Progenitor cell of endocrine pancreas (in vitro differentiated cells): ENCODE measurements around the gene PTPN13. TPM values are rescaled to one million over a fixed set of nuclear protein-coding genes. Genes with fewer than 3 reads are reported as not detected.

Experiments used
- DNase-seq: peaks from one replicate; pipeline ENCODE4 v3.0.0; 2021; ENCODE audit warnings: low spot score; ENCODE audit not compliant: unreplicated experiment
- H3K27ac Mint-ChIP-seq: 2 replicates; pipeline ENCODE4 v1.8.0; 2021; ENCODE audit warnings: mild to moderate bottlenecking, moderate library complexity, mixed read lengths
- H3K27me3 Mint-ChIP-seq: 2 replicates; pipeline ENCODE4 v1.8.0; 2021; ENCODE audit warnings: mixed read lengths
- H3K36me3 Mint-ChIP-seq: 2 replicates; pipeline ENCODE4 v1.8.0; 2022; ENCODE audit warnings: mixed read lengths; ENCODE audit not compliant: insufficient read depth
- H3K4me1 Mint-ChIP-seq: 2 replicates; pipeline ENCODE4 v1.8.0; 2021; ENCODE audit warnings: low read depth, mixed read lengths
- H3K4me3 Mint-ChIP-seq: 2 replicates; pipeline ENCODE4 v1.8.0; 2021; ENCODE audit warnings: low read depth, mild to moderate bottlenecking, moderate library complexity, mixed read lengths
- H3K9me3 Mint-ChIP-seq: 2 replicates; pipeline ENCODE4 v1.8.0; 2021; ENCODE audit warnings: low read depth, mixed read lengths
- CTCF ChIP-seq: fragments of 200-600 bp; sonication (generic); IDR thresholded peaks from one replicate; pipeline ENCODE4 v1.5.0; 2021; ENCODE audit warnings: antibody characterized with exemption, mild to moderate bottlenecking; ENCODE audit not compliant: unreplicated experiment
- total RNA-seq: library from RNA; stranded (reverse); gene quantifications from 2 replicates; pipeline ENCODE4 v1.2.1, GENCODE V29; 2021

Gene PTPN13
- total RNA-seq, 1 donor from 2014 or later = 63.1 TPM

- H3K36me3 Mint-ChIP-seq = peaks cover 9% of the 10 kb centered on the region
- TF ChIP-seq CTCF = no peak
- DNase-seq = no peak
- H3K27ac Mint-ChIP-seq = no peak overlapping the region
- no peak overlapping the region for H3K4me3 Mint-ChIP-seq
- no peaks in the 10 kb centered on the region for H3K9me3 Mint-ChIP-seq
- no peaks in the 10 kb centered on the region for H3K27me3 Mint-ChIP-seq
- peaks cover 11% of the 10 kb centered on the region for H3K4me1 Mint-ChIP-seq
Measured at GRCh38 chr4:86679441-86679840, 85.3 kb downstream of the PTPN13 start.

- no peak overlapping the region for H3K4me3 Mint-ChIP-seq
- no peaks in the 10 kb centered on the region for H3K27me3 Mint-ChIP-seq
- no peak for TF ChIP-seq CTCF
- peaks cover 6% of the 10 kb centered on the region for H3K36me3 Mint-ChIP-seq
- DNase-seq = no peak
- H3K4me1 Mint-ChIP-seq = peaks cover 6% of the 10 kb centered on the region
- H3K27ac Mint-ChIP-seq = no peak overlapping the region
- H3K9me3 Mint-ChIP-seq = no peaks in the 10 kb centered on the region
Measured at GRCh38 chr4:86683167-86683566, 89.1 kb downstream of the PTPN13 start.

DNA sequence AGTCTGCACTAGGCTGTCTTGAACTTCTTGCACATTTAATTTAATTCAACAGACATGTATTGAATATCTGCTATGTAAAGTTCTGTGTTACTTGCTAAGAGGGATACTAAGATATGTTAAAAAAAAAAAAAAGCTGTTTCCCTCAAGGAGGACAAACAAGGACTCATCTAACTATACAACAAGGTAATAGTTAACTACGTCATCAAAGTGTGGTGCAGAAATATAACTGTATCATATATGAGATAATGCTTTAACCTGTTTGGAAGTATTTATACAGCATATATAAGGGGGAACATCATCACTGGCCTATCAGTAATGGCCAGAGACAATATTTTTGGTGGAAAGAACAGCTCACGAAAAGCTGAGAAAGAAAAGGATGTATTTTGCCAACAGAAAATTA, 89.9 kb downstream of the PTPN13 start:
- H3K27ac Mint-ChIP-seq = no peak overlapping the region
- peaks cover 5% of the 10 kb centered on the region for H3K4me1 Mint-ChIP-seq
- no peak for TF ChIP-seq CTCF
- peaks cover 3% of the 10 kb centered on the region for H3K36me3 Mint-ChIP-seq
- no peak for DNase-seq
- no peak overlapping the region for H3K4me3 Mint-ChIP-seq
- H3K9me3 Mint-ChIP-seq = no peaks in the 10 kb centered on the region
- no peaks in the 10 kb centered on the region for H3K27me3 Mint-ChIP-seq

DNA sequence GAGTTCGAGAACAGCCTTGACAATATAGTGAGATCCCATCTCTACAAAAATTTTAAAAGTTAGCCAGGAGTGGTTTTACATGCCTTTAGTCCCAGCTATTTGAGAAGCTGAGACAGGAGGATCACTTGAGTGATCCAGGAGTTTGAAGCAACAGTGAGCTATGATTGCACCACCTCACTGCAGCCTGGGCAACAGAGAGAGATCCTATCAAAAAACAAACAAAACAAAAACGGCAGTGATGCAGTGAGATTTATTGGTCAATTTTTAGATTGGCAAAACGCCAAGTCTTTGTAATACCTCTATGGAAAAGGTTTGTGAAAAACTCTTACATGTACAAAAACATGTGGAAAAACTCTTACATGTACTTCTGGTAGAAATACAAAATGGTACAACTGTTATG, 91.3 kb downstream of the PTPN13 start:
- no peak overlapping the region for H3K4me3 Mint-ChIP-seq
- no peaks in the 10 kb centered on the region for H3K27me3 Mint-ChIP-seq
- no peaks in the 10 kb centered on the region for H3K9me3 Mint-ChIP-seq
- TF ChIP-seq CTCF = no peak
- no peak overlapping the region for H3K27ac Mint-ChIP-seq
- no peak for DNase-seq
- peaks cover 8% of the 10 kb centered on the region for H3K36me3 Mint-ChIP-seq
- peaks cover 2% of the 10 kb centered on the region for H3K4me1 Mint-ChIP-seq

- no peak for TF ChIP-seq CTCF
- peaks cover 8% of the 10 kb centered on the region for H3K36me3 Mint-ChIP-seq
- no peaks in the 10 kb centered on the region for H3K27me3 Mint-ChIP-seq
- no peaks in the 10 kb centered on the region for H3K9me3 Mint-ChIP-seq
- no peak overlapping the region for H3K27ac Mint-ChIP-seq
- H3K4me1 Mint-ChIP-seq = peaks cover 2% of the 10 kb centered on the region
- no peak for DNase-seq
- H3K4me3 Mint-ChIP-seq = no peak overlapping the region
Measured at GRCh38 chr4:86686741-86687140, 92.6 kb downstream of the PTPN13 start.
